GM21529 (cell line): ENCODE measurements around the gene SLC9B2.
"Not testable (repeated sequence)": the region's sequence is repeated elsewhere in the genome, so short reads cannot be mapped to it uniquely, and the experiment has no call there.

ENCODE experiments used
- ATAC-seq: cut with Tn5 transposase; IDR thresholded peaks from one replicate; pipeline ENCODE4 v1.9.1; 2021; ENCODE audit not compliant: unreplicated experiment

SLC9B2 gene

GRCh38 chr4:103019308-103020124 is 57.0 kb downstream of the SLC9B2 start, which contains the start of gene SLC9B1:
TSS of gene SLC9B1 (minus strand) at chr4:103019705. CDS start at chr4:102991711, 27,994 bp downstream.
- ATAC-seq = peak; percentile 99

GRCh38 chr4:103018391-103019307 is 57.9 kb downstream of the SLC9B2 start:
- ATAC-seq = no peak

GRCh38 chr4:103012551-103012950 is 64.0 kb downstream of the SLC9B2 start:
- ATAC-seq = no peak

- no peak for ATAC-seq
Measured at GRCh38 chr4:103012060-103012459, 64.5 kb downstream of the SLC9B2 start.

- no peak for ATAC-seq
Measured at GRCh38 chr4:103011378-103012025, 65.1 kb downstream of the SLC9B2 start.

GRCh38 chr4:103010804-103011203 is 65.8 kb downstream of the SLC9B2 start:
- ATAC-seq = no peak

- ATAC-seq = peak; percentile 89
Measured at GRCh38 chr4:103008875-103009729, 67.5 kb downstream of the SLC9B2 start.

GRCh38 chr4:103002551-103002950 is 74.0 kb downstream of the SLC9B2 start:
- no peak for ATAC-seq

- ATAC-seq = no peak
Measured at GRCh38 chr4:102994803-102995202, 81.8 kb downstream of the SLC9B2 start.

GRCh38 chr4:102993985-102994384 is 82.6 kb downstream of the SLC9B2 start:
- not testable (repeated sequence) for ATAC-seq

- peak; percentile 56 for ATAC-seq
Measured at GRCh38 chr4:102988429-102989020, 88.0 kb downstream of the SLC9B2 start.

- no peak for ATAC-seq
Measured at GRCh38 chr4:102981005-102981404, 95.6 kb downstream of the SLC9B2 start.
